Neural cell (in vitro differentiated cells): ENCODE data around the gene AMN1.

Experiments used
- CTCF ChIP-seq: fragments of 450-650 bp; IDR thresholded peaks from 2 replicates; pipeline ENCODE4 v1.5.1; 2014; ENCODE audit warnings: antibody characterized with exemption, mild to moderate bottlenecking, moderate library complexity; ENCODE audit not compliant: poor library complexity, severe bottlenecking
- POLR2AphosphoS5 ChIP-seq: IDR thresholded peaks from 2 replicates; pipeline ENCODE4 v1.6.1; 2012
- SMC3 ChIP-seq: fragments of 450-650 bp; conservative IDR thresholded peaks from 2 replicates; pipeline ENCODE4 v1.6.1; 2014; ENCODE audit warnings: antibody characterized with exemption, mild to moderate bottlenecking, moderate library complexity; ENCODE audit not compliant: poor library complexity
- TF ChIP-seq, protein P1 (sequence below): IDR thresholded peaks from 2 replicates; pipeline ENCODE4 v1.6.1; 2012; ENCODE audit warnings: borderline replicate concordance

DNA sequence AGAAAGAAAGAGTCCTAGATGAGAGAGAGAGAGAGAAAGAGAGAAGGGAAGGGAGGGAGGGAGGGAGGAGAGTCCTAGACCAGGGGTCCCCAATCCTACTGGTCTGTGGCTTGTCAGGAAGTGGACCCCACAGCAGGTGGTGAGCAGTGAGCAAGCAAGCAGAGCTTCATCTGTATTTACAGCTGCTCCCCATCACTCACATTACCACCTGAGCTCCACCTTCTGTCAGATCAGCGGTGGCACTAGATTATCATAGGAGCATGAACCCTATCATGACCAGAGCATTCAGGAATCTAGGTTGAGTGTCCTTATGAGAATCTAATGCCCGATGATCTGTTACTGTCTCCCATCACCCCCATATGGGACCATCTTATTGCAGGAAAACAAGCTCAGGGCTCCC, 39.2 kb upstream of the AMN1 start:
- TF ChIP-seq CTCF (no peak), POLR2AphosphoS5 (no peak), SMC3 (no peak)
- TF ChIP-seq, protein P1, sequence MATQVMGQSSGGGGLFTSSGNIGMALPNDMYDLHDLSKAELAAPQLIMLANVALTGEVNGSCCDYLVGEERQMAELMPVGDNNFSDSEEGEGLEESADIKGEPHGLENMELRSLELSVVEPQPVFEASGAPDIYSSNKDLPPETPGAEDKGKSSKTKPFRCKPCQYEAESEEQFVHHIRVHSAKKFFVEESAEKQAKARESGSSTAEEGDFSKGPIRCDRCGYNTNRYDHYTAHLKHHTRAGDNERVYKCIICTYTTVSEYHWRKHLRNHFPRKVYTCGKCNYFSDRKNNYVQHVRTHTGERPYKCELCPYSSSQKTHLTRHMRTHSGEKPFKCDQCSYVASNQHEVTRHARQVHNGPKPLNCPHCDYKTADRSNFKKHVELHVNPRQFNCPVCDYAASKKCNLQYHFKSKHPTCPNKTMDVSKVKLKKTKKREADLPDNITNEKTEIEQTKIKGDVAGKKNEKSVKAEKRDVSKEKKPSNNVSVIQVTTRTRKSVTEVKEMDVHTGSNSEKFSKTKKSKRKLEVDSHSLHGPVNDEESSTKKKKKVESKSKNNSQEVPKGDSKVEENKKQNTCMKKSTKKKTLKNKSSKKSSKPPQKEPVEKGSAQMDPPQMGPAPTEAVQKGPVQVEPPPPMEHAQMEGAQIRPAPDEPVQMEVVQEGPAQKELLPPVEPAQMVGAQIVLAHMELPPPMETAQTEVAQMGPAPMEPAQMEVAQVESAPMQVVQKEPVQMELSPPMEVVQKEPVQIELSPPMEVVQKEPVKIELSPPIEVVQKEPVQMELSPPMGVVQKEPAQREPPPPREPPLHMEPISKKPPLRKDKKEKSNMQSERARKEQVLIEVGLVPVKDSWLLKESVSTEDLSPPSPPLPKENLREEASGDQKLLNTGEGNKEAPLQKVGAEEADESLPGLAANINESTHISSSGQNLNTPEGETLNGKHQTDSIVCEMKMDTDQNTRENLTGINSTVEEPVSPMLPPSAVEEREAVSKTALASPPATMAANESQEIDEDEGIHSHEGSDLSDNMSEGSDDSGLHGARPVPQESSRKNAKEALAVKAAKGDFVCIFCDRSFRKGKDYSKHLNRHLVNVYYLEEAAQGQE: no peak
